HG03139 (cell line): ENCODE data around the gene RNASEH2A.
"Not testable (repeated sequence)": the region's sequence is repeated elsewhere in the genome, so short reads cannot be mapped to it uniquely, and the experiment has no call there.

ENCODE experiments used
- ATAC-seq: cut with Tn5 transposase; IDR thresholded peaks from one replicate; pipeline ENCODE4 v1.9.1; 2021; ENCODE audit not compliant: unreplicated experiment

RNASEH2A gene

DNA sequence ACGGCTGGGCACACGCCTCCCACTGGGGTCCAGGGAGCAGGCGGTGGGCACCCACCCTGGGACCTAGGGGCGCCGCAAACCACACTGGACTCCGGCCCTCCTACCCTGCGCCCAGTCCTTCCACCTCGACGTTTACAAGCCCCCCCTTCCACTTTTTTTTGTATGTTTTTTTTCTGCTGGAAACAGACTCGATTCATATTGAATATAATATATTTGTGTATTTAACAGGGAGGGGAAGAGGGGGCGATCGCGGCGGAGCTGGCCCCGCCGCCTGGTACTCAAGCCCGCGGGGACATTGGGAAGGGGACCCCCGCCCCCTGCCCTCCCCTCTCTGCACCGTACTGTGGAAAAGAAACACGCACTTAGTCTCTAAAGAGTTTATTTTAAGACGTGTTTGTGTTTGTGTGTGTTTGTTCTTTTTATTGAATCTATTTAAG, 13.5 kb upstream of the RNASEH2A start:
- ATAC-seq = no peak

DNA sequence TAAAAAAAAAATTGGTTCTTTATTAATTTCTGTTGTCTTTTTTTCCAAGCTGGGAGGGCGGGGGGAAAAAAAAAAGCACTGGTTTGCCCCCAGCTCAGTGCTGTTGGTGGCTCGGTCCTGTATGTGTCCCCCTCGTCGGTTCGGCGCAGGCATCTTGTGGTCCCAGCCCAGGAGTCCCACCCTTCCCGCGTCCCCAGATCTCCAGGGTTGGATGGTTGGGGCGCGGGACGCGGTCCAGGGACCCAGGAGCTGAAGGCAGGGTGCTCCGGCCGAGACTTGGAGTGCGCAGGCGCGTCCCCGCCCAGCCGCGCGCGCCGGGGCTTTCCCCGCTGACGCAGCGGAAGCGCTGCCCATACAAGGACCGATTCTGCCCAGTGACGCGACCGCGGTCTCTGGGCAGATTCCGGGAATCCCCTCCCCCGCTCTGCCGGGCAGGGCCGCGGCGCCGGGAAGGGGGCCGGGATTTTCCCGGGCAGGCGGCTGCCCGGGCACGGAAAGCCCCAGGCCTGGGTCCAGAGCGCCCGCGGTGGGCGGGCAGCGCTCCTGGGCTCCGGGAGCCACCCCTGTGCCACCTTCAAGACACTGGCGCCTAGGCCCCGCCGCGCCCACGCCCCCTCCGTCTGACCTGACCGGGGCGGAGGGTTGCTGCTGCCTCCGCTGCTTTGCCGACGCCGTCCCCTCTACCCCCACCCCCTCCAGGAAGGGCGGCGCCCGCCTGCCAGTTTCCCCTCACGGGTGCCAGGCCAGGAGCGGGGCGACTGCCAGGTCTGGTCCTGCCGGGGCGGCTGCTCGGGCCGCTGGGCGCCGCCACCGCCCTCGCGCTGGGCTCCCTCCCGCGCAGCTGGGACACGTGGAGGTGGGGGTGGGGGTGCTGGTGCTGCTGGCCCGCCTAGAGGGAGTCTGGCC, 12.8 kb upstream of the RNASEH2A start:
- no peak for ATAC-seq

DNA sequence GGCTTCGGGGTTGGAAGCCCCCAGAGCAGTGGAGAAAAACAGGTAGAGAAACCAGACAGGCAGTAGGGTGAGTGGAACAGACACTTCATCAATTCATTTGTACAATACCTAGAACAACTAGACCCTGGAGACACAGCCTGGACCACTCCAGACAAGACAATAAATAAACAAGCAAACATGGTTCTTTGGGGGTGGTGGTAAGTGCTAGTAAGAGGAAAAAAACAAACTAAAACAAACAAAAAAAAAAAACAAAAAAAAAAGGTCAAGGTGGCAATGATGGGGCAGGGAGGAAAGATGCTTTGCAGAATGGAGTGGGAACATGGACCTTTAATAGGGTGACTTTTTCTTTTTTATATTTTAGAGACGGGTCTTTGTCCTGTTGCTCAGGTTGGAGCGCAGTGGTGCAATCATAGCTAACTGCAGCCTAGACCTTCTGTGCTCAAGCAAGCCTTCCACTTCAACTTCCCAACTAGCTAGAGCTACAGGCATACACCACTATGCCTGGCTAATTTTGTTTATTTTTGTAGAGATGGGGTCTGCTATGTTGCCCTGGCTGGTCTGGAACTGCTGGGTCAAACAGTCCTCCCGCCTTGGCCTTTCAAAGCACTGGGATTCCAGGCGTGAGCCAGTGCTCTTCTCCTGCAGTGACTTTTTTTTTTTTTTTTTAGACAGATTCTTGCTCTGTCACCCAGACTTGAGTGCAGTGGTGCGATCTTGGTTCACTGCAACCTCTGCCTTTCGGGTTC, 12.0 kb upstream of the RNASEH2A start:
- ATAC-seq = no peak

DNA sequence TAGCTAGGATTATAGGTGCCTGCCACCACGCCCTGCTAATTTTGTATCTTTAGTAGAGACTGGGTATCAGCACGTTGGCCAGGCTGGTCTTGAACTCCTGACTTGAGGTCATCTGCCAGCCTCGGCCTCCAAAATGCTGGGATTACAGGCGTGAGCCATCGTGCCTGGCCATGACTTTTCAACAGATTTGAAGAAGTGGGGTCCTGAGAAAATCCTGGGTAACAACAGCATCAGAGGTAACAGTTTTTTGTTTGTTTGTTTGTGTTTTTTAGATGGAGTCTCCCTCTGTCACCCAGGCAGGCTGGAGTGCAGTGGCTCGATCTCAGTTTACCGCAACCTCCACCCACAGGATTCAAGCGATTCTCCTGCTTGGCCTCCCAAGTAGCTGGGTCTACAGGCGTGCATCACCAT, 11.4 kb upstream of the RNASEH2A start:
- no peak for ATAC-seq

DNA sequence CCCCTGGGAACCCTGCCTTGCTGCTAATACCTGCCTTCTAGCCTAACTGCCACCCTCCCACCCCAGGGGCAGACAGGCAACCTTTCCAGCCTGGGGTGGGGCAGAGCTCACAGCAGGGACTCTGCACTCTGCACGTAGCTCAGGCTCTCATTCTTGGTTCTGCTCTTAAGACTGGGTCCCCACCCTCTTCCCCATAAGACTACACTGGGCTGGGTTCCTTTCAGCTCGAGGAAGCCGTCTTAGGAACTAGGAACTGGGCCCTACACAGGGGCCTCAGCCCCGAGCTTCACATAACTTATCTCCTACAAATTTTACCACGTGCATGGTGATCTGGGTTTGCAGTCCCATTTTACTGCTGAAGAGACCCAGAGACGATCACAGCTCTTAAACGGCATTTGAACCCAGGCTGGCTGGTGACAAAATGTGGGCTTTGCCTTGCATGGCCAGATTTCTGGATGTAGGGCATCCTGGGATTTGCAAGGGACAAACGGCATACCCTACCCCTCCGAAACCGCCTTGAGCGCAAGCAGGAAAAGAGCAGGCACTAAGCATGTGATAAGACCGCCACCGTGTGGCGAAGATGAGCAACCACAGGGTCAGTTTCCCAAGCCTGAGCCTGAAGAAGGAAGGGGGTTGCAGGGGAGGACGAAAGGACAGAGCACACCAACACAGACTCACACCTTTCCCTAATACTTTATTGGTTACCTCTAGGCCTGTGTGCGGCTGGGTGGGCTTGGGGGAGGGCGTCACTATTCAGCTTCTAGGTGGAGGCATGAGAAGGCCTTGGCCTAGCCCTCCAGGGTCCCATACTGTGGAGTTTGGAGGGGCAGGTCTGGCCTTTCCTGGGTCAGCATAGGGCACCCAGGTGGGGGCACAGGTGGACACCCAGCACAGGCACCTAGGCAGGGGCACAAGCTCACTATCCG, 10.0 kb upstream of the RNASEH2A start:
- ATAC-seq = no peak

DNA sequence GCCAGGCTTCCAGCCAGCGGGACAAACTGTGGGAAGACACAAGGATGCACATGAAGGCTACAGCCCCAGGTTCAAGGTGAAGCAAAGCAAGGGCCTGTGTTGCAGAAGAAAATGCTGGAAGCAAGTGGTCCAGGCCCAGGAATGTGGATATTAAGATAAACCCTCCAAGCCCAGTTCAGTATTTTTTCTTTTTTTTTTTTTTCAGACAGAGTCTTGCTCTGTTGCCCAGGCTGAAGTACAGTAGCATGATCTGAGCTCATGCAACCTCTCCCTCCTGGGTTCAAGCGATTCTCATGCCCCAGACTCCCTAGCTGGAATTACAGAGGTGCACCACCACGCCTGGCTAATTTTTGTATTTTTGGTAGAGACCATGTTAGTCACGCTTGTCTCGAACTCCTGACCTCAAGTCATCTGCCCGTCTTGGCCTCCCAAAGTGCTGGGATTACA, 9.2 kb upstream of the RNASEH2A start:
- no peak for ATAC-seq

DNA sequence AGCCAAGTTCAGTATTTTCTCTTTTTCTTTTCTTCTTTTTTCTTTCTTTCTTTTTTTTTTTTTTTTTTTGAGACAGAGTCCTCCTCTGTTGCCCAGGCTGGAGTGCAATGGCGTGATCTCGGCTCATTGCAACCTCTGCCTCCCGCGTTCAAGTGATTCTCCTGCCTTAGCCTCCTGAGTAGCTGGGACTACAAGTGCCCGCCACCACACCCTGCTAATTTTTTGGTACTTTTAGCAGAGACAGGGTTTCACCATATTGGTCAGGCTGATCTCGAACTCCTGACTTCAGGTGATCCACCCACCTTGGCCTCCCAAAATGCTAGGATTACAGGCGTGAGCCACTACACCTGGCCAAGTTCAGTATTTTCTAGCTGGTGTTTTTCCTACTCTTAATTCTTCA, 8.8 kb upstream of the RNASEH2A start:
- ATAC-seq = not testable (repeated sequence)

DNA sequence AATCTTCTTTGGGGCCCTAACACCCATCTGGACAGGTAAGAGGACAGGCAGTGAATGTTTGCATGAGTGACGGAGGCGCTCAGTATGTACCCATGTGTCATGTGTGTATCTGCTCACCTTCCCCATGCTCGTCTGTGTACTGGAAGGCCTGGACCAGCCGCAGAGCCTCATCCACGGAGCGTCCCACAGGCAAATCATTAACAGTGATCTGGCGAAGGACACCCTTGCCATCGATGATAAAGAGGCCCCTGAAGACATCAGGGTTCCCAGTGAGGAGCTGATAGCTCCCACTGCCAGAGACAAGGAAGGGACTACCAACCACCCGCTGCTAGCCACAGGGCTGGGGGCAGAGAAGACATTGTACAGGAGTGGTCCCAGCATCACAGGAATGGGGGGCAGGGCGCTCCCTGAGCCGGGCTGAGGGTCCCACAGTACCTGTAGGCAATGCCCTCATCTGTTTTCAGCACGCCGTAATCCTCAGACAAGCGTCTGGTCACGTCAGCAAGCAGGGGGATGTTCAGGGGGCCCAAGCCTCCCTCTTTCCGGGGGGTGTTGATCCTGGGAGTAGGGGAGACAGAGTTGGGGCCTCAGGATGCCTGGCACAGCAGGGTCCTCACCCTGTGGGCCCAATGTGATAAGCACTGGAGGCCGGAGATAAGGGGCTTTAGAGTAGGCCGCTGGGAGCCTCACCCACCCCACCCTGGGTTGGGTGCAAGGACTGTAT, 6.5 kb upstream of the RNASEH2A start:
- no peak for ATAC-seq

DNA sequence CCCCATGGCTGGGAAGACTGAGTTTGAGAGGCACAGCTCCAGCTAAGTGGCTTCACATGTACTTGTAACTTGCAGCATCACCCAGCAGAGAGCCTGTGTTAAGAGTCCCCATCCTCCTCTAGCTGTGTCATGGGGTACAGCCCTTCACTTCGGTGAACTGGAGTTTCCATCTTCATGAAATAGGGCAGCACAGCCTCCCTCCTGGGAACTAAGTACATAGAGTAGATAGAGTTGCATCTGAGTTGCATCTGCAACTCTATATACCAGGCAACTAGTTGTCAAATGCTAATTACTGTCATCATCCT, 6.0 kb upstream of the RNASEH2A start:
- ATAC-seq = no peak

DNA sequence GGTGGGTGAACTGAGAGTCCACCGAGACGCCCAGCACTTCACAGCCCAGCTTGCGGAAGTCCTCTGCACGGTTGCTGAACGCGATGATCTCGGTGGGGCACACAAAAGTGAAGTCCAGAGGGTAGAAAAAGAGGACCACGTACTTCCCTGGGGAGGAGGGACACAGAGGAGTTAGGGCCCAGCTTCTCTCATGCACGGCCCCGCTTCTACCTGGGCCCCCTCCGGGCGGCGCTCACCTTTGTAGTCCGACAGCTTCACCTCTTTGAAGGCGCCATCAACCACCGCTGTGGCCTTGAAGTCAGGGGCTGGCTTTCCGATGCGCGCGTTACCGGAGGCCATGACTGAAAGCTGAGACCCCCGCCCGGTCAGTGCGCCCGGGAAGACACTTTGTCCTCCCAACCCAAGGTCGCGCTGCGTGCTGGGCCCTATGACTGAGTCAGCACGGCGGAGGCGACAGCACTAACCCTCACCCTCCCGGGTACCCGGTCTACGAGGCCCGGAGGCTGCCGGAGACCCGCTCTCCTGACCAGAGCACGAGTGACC, 5.4 kb upstream of the RNASEH2A start:
- ATAC-seq = no peak

DNA sequence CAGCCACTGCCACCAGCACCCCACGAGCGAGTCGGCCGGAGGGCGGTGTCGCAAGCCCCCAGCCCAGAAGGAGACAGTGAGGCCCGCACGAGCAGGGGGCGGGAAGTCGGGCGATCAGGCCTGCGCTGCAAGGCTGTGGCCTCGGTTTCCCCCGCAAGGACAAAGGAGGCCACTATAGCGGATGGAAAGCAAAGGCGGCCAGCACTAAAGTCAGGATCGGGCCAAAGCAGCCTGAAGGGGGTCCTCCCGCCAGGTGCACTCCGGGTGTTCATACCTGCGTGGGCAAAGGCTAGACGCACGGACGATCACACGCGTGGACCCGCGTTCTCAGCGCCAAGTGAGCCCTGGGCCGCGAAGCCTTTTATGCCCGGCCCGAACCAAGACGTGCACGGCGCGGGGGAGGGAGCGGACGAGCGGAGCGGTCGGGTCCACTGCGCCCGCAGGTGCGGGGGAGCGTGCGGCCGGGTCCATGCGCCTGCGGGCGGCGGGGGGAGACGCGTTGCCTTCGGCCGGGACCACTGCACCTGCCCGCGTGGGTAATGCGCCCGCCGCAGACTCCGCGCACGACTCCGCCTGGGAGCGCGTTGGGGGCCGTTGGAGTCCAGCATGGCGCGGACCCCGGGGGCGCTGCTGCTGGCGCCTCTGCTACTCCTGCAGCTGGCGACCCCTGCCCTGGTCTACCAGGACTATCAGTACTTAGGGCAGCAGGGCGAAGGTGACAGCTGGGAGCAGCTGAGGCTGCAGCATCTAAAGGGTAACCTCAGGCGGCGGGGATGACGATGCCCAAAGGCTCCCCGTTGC, 4.7 kb upstream of the RNASEH2A start, which contains the start of the genes PRDX2 and THSD8:
TSS of gene PRDX2 (minus strand) at position 335 of the 801 bp plus-strand sequence. CDS start 539 bp downstream, outside the sequence.
TSS of gene THSD8 (plus strand) at position 604 of the 801 bp plus-strand sequence. CDS start at position 607, 3 bp downstream.
- ATAC-seq = no peak

DNA sequence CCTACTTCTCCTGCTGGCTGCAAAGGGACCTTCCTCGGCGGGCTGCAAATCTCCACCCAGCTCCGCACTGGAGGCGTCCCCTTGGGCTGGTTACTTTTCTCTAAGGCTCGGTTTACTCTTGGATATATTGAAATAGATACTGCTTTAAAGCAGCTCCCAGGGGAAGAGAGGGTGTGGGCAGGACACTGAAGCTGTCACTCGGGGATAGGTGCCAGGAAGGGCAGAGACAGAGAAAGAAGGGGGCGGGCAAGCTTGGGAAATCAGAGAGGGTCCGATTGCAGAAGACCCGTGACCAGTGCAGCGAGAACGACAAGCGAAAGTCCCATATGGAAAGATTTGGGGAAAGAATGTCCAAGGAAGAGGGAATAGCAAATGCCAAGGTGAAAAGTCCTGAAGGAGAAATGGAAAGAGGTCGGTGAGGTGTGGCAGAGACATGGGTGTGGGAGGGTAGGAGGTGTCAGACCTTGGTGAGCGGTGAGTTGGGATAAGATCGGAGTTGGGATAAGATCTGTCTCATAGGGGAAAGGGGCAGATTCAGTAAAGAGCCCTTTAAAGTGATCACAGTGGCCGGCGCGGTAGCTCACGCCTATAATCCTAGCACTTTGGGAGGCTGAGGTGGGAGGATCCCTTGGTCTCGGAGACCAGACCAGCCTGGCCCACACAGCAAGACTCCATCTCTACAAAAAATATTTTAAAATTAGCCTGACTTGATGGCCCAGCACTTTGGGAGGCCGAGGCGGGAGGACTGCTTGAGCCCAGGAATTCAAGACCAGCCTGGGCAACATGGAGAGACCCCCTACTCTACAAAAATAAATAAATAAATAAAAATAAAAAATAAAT, 3.9 kb upstream of the RNASEH2A start:
- no peak for ATAC-seq

DNA sequence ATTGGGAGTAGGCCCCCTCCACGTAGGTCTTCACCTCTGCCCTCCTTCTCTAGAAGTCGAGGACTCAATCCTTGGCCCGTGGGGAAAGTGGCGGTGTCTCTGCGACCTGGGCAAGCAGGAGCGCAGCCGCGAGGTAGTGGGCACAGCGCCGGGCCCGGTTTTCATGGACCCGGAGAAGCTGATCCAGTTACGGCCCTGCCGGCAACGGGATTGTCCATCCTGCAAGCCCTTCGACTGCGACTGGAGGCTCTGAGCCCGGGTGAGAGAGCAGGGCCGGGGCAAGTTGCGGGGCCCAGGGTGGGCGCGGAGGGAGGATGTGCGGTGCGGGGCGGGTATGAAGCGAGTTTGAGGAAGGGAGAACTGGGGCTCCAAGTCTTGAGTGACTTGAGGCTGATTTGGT, 2.3 kb upstream of the RNASEH2A start:
- ATAC-seq = no peak

DNA sequence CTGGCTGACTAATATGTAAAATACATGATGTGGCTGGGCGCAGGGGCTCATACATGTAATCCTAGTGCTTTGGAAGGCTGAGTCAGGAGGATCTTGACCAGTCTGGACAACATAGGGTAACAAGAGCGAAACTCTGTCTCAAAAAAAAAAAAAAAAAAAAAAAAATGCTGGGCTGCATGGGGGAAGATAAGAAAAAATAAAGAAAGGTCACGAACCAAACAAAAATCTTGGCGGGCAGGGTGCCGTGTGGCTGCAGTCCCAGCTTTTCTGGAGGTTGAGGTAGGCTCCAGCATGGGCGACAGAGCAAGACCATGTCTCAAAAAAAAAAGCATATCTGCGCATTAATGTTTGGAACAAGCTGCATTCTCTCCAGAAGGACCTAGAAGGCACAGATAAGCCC, 8.7 kb downstream of the RNASEH2A start:
- ATAC-seq = no peak

DNA sequence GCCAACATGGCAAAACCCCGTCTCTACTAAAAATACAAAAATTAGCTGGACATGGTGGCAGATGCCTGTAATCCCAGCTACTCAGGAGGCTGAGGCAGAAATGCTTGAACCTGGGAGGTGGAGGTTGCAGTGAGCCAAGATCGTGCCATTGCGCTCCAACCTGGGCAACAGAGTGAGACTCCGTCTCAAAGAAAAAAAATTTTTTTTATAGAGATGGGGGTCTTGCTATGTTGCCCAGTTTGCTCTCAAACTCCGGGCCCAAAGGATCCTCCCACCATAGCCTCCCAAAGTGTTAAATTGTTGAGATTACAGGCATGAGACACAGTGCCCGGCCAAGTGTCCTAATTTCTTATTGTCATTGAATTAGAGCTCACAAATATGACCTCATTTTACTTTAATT, 10.8 kb downstream of the RNASEH2A start:
- ATAC-seq = not testable (repeated sequence)

DNA sequence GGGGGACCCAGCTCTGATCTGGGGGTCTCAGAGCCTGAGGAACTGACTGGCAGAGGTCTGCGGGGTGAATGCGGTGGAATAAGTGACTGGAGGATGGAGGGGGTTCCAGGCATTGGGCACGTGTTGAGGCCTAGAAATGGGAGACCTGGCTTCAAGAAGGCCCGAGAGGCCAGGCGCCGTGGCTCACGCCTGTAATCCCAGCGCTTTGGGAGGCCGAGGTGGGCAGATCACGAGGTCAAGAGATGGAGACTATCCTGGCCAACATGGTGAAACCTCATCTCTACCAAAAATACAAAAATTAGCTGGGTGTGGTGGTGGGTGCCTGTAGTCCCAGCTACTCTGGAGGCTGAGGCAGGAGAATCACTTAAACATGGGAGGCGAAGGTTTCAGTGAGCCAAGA, 11.4 kb downstream of the RNASEH2A start:
- not testable (repeated sequence) for ATAC-seq

DNA sequence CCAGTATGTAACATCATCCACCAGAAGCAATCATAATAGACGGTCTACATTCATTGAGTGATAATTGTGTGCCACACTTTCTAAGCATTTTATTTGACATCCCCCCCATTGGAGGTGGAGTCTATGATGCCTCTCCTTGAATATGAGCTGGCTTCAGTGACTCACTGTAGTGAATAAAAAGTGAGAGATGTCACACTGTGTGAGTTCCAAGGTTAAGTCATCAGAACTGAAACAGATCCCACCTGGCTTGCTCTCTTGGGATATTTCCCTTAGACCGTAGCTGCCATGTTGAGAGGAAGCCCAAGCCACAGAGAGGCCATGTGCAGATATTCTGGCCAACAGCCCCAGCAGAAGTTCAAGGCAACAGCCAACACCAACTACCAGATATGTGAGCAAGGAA, 15.4 kb downstream of the RNASEH2A start:
- no peak for ATAC-seq
